H1 (cell line): ENCODE data around the gene NAA38. TPM values are rescaled to one million over a fixed set of nuclear protein-coding genes. Genes with fewer than 3 reads are reported as not detected.

Experiments
- CTCF ChIP-seq, 3 experiments: IDR thresholded peaks; 1 replicate in 2 of 3; 2 replicates in 1 of 3; pipeline versions ENCODE4 v1.5.1 to v1.6.1; 2011; ENCODE audit warnings: low read length in 3 of 3, mild to moderate bottlenecking in 3 of 3, inconsistent platforms in 2 of 3, low read depth in 1 of 3, moderate library complexity in 1 of 3; ENCODE audit not compliant: insufficient read depth in 1 of 3; ENCODE audit errors: control extremely low read depth in 1 of 3
- EZH2 ChIP-seq: fragments of 200-600 bp; sonication (generic); IDR thresholded peaks from 2 replicates; pipeline ENCODE4 v1.7.1; 2012; ENCODE audit warnings: low read depth, mild to moderate bottlenecking, moderate library complexity, low read length, inconsistent platforms; ENCODE audit not compliant: severe bottlenecking
- MAFK ChIP-seq: IDR thresholded peaks from 2 replicates; pipeline ENCODE4 v1.6.1; 2012; ENCODE audit warnings: low read depth, mild to moderate bottlenecking, improper control_type of control experiment, low read length
- TBP ChIP-seq: IDR thresholded peaks from 2 replicates; pipeline ENCODE4 v1.6.1; 2011; ENCODE audit warnings: low read depth, low read length, improper control_type of control experiment
- polyA plus RNA-seq, 7 experiments: library from polyadenylated mRNA; depleted of rRNA in 3 of 7; stranded (reverse) in 5 of 7; unstranded in 2 of 7; fragments of >200 nt in 5 of 7; fragments of 200-250 nt in 2 of 7; gene quantifications; 1 replicate in 5 of 7; 2 replicates in 1 of 7; 4 replicates in 1 of 7; pipeline versions ENCODE4 v1.2.1 to v1.2.3, GENCODE V29; 2011 to 2013; ENCODE audit warnings: missing spikeins in 2 of 7, mixed read lengths in 2 of 7
- total RNA-seq: library from RNA; stranded (reverse); fragmentation: NEBNext Ultra II Directional; extraction: Animal tissue kit (Norgen Biotek cat#: 25700); gene quantifications from 2 replicates; pipeline ENCODE4 v1.2.1, GENCODE V29; 2021

NAA38 gene
- total and polyA plus RNA-seq, 2 of the 8 experiments (the other 6 are each of a cell fraction or from before 2014, with no cell fraction given): 30.2 to 109 TPM

GRCh38 chr17:7818746-7819645 lies 38.4 kb downstream of the NAA38 start (continued):
- TF ChIP-seq CTCF (IDR thresholded peaks at IDR 0.05; ENCODE audit: control extremely low read depth in 1 of 3, insufficient read depth in 1 of 3, low read depth in 1 of 3, low read length in 3 of 3) (no peak), EZH2 (no peak), MAFK (no peak), TBP (no peak)
